Mesothelial cell of epicardium (in vitro differentiated cells): ENCODE measurements around the gene TVP23A. TPM values are rescaled to one million over a fixed set of nuclear protein-coding genes. Genes with fewer than 3 reads are reported as not detected.

Experiments
- DNase-seq, 2 experiments: peaks; one replicate each; pipeline ENCODE4 v3.0.0; 2021; ENCODE audit warnings: low spot score in 2 of 2; ENCODE audit not compliant: unreplicated experiment in 2 of 2
- H3K27ac Mint-ChIP-seq: 2 replicates; pipeline ENCODE4 v1.8.0; 2021; ENCODE audit warnings: mixed read lengths
- H3K27me3 Mint-ChIP-seq: 2 replicates; pipeline ENCODE4 v1.8.0; 2021; ENCODE audit warnings: low read depth, mixed read lengths
- H3K36me3 Mint-ChIP-seq: 2 replicates; pipeline ENCODE4 v1.8.0; 2021; ENCODE audit warnings: mixed read lengths
- H3K4me1 Mint-ChIP-seq: 2 replicates; pipeline ENCODE4 v1.8.0; 2021; ENCODE audit warnings: mixed read lengths
- H3K4me3 Mint-ChIP-seq: 2 replicates; pipeline ENCODE4 v1.8.0; 2021; ENCODE audit warnings: mild to moderate bottlenecking, moderate library complexity, mixed read lengths
- H3K9me3 Mint-ChIP-seq: 2 replicates; pipeline ENCODE4 v1.8.0; 2021; ENCODE audit warnings: mixed read lengths
- CTCF ChIP-seq: fragments of 200-600 bp; sonication (generic); IDR thresholded peaks from one replicate; pipeline ENCODE4 v1.5.0; 2021; ENCODE audit warnings: antibody characterized with exemption; ENCODE audit not compliant: unreplicated experiment
- total RNA-seq: library from RNA; stranded (reverse); gene quantifications from 3 replicates; pipeline ENCODE4 v1.2.1, GENCODE V29; 2021

Gene TVP23A
- total RNA-seq, 1 donor from 2014 or later: 9.5 TPM

GRCh38 chr16:10752843-10753523 lies 65.6 kb downstream of the TVP23A start:
- Mint-ChIP-seq H3K27ac (no peak overlapping the region), H3K4me3 (no peak overlapping the region)
- DNase-seq: no peak

GRCh38 chr16:10751291-10751697 lies 67.3 kb downstream of the TVP23A start:
- no peak for TF ChIP-seq CTCF
- H3K36me3 Mint-ChIP-seq: peaks cover 22% of the 10 kb centered on the region
- no peak overlapping the region for H3K27ac Mint-ChIP-seq
- H3K9me3 Mint-ChIP-seq: no peaks in the 10 kb centered on the region
- no peak for DNase-seq
- no peak overlapping the region for H3K4me3 Mint-ChIP-seq
- H3K4me1 Mint-ChIP-seq: no peaks in the 10 kb centered on the region
- H3K27me3 Mint-ChIP-seq: no peaks in the 10 kb centered on the region

More at GRCh38 chr16:10752843-10753523, 65.6 kb downstream of the TVP23A start:
- H3K9me3 Mint-ChIP-seq: no peaks in the 10 kb centered on the region
- peaks cover 29% of the 10 kb centered on the region for H3K36me3 Mint-ChIP-seq
- TF ChIP-seq CTCF: no peak
- no peaks in the 10 kb centered on the region for H3K27me3 Mint-ChIP-seq
- no peaks in the 10 kb centered on the region for H3K4me1 Mint-ChIP-seq

- Mint-ChIP-seq H3K27ac (no peak overlapping the region), H3K4me3 (no peak overlapping the region), H3K9me3 (no peaks in the 10 kb centered on the region), H3K4me1 (peaks cover 2% of the 10 kb centered on the region), H3K27me3 (no peaks in the 10 kb centered on the region), H3K36me3 (peaks cover 21% of the 10 kb centered on the region)
- TF ChIP-seq CTCF: no peak
- DNase-seq: no peak
Observed at GRCh38 chr16:10750793-10751192, 67.8 kb downstream of the TVP23A start.

- peaks cover 26% of the 10 kb centered on the region for H3K4me1 Mint-ChIP-seq
- no peaks in the 10 kb centered on the region for H3K27me3 Mint-ChIP-seq
- TF ChIP-seq CTCF: no peak
- H3K9me3 Mint-ChIP-seq: no peaks in the 10 kb centered on the region
- peaks cover 7% of the 10 kb centered on the region for H3K36me3 Mint-ChIP-seq
- DNase-seq: no peak
- peak overlapping the region; percentile 4 for H3K27ac Mint-ChIP-seq
- H3K4me3 Mint-ChIP-seq: peak overlapping the region; percentile 4
Observed at GRCh38 chr16:10745841-10746240, 72.8 kb downstream of the TVP23A start.

- TF ChIP-seq CTCF: no peak
- Mint-ChIP-seq H3K27ac (peak overlapping the region; percentile 99), H3K27me3 (no peaks in the 10 kb centered on the region), H3K4me1 (peaks cover 29% of the 10 kb centered on the region), H3K36me3 (peaks cover 5% of the 10 kb centered on the region), H3K9me3 (no peaks in the 10 kb centered on the region), H3K4me3 (peak overlapping the region; percentile 88)
- DNase-seq: peak in 1 of 2 experiments; percentile 43
Observed at GRCh38 chr16:10744370-10745030, 74.1 kb downstream of the TVP23A start.
